ENCODE results near the gene ADISSP. TPM values are rescaled to one million over a fixed set of nuclear protein-coding genes. Genes with fewer than 3 reads are reported as not detected.

ADISSP gene
- total and polyA plus RNA-seq, 2 experiments from 2014 or later, result 86.6 to 126 TPM

- no peak for TF ChIP-seq ZNF462 (CRISPR knock-in tag; IDR thresholded peaks at IDR 0.05)
- TF ChIP-seq, protein P1, sequence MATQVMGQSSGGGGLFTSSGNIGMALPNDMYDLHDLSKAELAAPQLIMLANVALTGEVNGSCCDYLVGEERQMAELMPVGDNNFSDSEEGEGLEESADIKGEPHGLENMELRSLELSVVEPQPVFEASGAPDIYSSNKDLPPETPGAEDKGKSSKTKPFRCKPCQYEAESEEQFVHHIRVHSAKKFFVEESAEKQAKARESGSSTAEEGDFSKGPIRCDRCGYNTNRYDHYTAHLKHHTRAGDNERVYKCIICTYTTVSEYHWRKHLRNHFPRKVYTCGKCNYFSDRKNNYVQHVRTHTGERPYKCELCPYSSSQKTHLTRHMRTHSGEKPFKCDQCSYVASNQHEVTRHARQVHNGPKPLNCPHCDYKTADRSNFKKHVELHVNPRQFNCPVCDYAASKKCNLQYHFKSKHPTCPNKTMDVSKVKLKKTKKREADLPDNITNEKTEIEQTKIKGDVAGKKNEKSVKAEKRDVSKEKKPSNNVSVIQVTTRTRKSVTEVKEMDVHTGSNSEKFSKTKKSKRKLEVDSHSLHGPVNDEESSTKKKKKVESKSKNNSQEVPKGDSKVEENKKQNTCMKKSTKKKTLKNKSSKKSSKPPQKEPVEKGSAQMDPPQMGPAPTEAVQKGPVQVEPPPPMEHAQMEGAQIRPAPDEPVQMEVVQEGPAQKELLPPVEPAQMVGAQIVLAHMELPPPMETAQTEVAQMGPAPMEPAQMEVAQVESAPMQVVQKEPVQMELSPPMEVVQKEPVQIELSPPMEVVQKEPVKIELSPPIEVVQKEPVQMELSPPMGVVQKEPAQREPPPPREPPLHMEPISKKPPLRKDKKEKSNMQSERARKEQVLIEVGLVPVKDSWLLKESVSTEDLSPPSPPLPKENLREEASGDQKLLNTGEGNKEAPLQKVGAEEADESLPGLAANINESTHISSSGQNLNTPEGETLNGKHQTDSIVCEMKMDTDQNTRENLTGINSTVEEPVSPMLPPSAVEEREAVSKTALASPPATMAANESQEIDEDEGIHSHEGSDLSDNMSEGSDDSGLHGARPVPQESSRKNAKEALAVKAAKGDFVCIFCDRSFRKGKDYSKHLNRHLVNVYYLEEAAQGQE (IDR thresholded peaks at IDR 0.05; ENCODE audit: unreplicated experiment), result no peak
- TF ChIP-seq EZH2 (IDR thresholded peaks at IDR 0.05; ENCODE audit: low read depth, unreplicated experiment), result no peak
- no peak for TF ChIP-seq ZNF114 (CRISPR knock-in tag; IDR thresholded peaks at IDR 0.05)
- TF ChIP-seq, protein P2, sequence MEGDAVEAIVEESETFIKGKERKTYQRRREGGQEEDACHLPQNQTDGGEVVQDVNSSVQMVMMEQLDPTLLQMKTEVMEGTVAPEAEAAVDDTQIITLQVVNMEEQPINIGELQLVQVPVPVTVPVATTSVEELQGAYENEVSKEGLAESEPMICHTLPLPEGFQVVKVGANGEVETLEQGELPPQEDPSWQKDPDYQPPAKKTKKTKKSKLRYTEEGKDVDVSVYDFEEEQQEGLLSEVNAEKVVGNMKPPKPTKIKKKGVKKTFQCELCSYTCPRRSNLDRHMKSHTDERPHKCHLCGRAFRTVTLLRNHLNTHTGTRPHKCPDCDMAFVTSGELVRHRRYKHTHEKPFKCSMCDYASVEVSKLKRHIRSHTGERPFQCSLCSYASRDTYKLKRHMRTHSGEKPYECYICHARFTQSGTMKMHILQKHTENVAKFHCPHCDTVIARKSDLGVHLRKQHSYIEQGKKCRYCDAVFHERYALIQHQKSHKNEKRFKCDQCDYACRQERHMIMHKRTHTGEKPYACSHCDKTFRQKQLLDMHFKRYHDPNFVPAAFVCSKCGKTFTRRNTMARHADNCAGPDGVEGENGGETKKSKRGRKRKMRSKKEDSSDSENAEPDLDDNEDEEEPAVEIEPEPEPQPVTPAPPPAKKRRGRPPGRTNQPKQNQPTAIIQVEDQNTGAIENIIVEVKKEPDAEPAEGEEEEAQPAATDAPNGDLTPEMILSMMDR (conservative IDR thresholded peaks at IDR 0.05; ENCODE audit: low read depth in 2 of 2), result no peak
These were observed 23.5 kb downstream of the ADISSP start (continued) for GRCh38 chr20:3744037-3744436.

Data from GM23338 (cell line).